C4-2B (cell line): ENCODE data around the gene ANXA6.

Source experiments
- CTCF ChIP-seq: fragments of 450-650 bp; conservative IDR thresholded peaks from 2 replicates; pipeline ENCODE4 v1.5.1; 2017; ENCODE audit warnings: mild to moderate bottlenecking
- ZFX ChIP-seq: fragments of 450-650 bp; IDR thresholded peaks from 2 replicates; pipeline ENCODE4 v1.6.1; 2017

- TF ChIP-seq CTCF (no peak), ZFX (no peak)
Observed at GRCh38 chr5:151156507-151157420, 815 bp downstream of the ANXA6 start.
